ENCODE measurements around the gene CHTOP. TPM values are rescaled to one million over a fixed set of nuclear protein-coding genes. Genes with fewer than 3 reads are reported as not detected.
"Not testable (repeated sequence)": the region's sequence is repeated elsewhere in the genome, so short reads cannot be mapped to it uniquely, and the experiment has no call there.

Gene CHTOP
- total RNA-seq, 2 experiments from 2014 or later: 84.7 to 87.1 TPM

GRCh38 chr1:153628638-153629342, 5.1 kb upstream of the CHTOP start:
- Mint-ChIP-seq H3K27me3 (no peaks in the 10 kb centered on the region), H3K4me3 (no peak overlapping the region), H3K4me1 (peaks cover 23% of the 10 kb centered on the region), H3K27ac (no peak overlapping the region), H3K36me3 (ENCODE audit: low read depth) (peaks cover 3% of the 10 kb centered on the region), H3K9me3 (no peaks in the 10 kb centered on the region)
- ChIA-PET CTCF (interaction anchor here (1.1 to 3.3 kb wide), 3 partner anchors 9 to 117 kb away, joined by 4 to 21 read pairs (median 5); no protein-coding TSS in a partner anchor), POLR2A (interaction anchor here (0.7 kb wide), 1 partner anchor 21 kb away, joined by 3 read pairs; no protein-coding TSS in a partner anchor)
- no peak for DNase-seq

- Mint-ChIP-seq H3K4me1 (peaks cover 24% of the 10 kb centered on the region), H3K36me3 (ENCODE audit: low read depth) (peaks cover 7% of the 10 kb centered on the region), H3K27ac (no peak overlapping the region), H3K4me3 (no peak overlapping the region), H3K27me3 (no peaks in the 10 kb centered on the region), H3K9me3 (no peaks in the 10 kb centered on the region)
- POLR2A ChIA-PET: interaction anchor here (0.7 kb wide), 1 partner anchor 20 kb away, joined by 3 read pairs; no protein-coding TSS in a partner anchor
- DNase-seq: no peak
- CTCF ChIA-PET: interaction anchor here (1.1 kb wide), 1 partner anchor 118 kb away, joined by 4 read pairs; no protein-coding TSS in a partner anchor
Measured at GRCh38 chr1:153629343-153629665, 4.6 kb upstream of the CHTOP start.

GRCh38 chr1:153629971-153630370, 3.9 kb upstream of the CHTOP start:
- Mint-ChIP-seq H3K9me3 (no peaks in the 10 kb centered on the region), H3K4me3 (no peak overlapping the region), H3K27me3 (no peaks in the 10 kb centered on the region), H3K4me1 (peaks cover 27% of the 10 kb centered on the region), H3K36me3 (ENCODE audit: low read depth) (peaks cover 11% of the 10 kb centered on the region), H3K27ac (no peak overlapping the region)
- ChIA-PET CTCF (interaction anchor here (1.4 kb wide), 1 partner anchor 119 kb away, joined by 7 read pairs; no protein-coding TSS in a partner anchor), POLR2A (interaction anchor here (2.0 kb wide), 1 partner anchor 30 kb away, joined by 4 read pairs; no protein-coding TSS in a partner anchor)
- DNase-seq: no peak

GRCh38 chr1:153630384-153630783, 3.5 kb upstream of the CHTOP start:
- Mint-ChIP-seq H3K27ac (no peak overlapping the region), H3K36me3 (ENCODE audit: low read depth) (peaks cover 14% of the 10 kb centered on the region), H3K27me3 (no peaks in the 10 kb centered on the region), H3K9me3 (no peaks in the 10 kb centered on the region), H3K4me1 (peaks cover 28% of the 10 kb centered on the region), H3K4me3 (no peak overlapping the region)
- ChIA-PET POLR2A (interaction anchor here (2.0 kb wide), 1 partner anchor 29 kb away, joined by 4 read pairs; no protein-coding TSS in a partner anchor), CTCF (interaction anchor here (1.4 to 1.6 kb wide), 2 partner anchors 12 to 119 kb away, joined by 6 to 7 read pairs; no protein-coding TSS in a partner anchor)
- no peak for DNase-seq

- no peak overlapping the region for H3K27ac Mint-ChIP-seq
- H3K9me3 Mint-ChIP-seq: no peaks in the 10 kb centered on the region
- ChIA-PET POLR2A (interaction anchor here (0.9 to 2.0 kb wide), 2 partner anchors 28 to 40 kb away, joined by 3 to 4 read pairs; no protein-coding TSS in a partner anchor), CTCF (interaction anchor here (0.9 to 1.6 kb wide), 3 partner anchors 11 to 120 kb away, joined by 3 to 7 read pairs (median 6); no protein-coding TSS in a partner anchor)
- no peak overlapping the region for H3K4me3 Mint-ChIP-seq
- no peaks in the 10 kb centered on the region for H3K27me3 Mint-ChIP-seq
- peaks cover 22% of the 10 kb centered on the region for H3K36me3 Mint-ChIP-seq (ENCODE audit: low read depth)
- H3K4me1 Mint-ChIP-seq: peaks cover 35% of the 10 kb centered on the region
- no peak for DNase-seq
Measured at GRCh38 chr1:153631047-153632022, 2.5 kb upstream of the CHTOP start.

- Mint-ChIP-seq H3K27ac (peak overlapping the region; percentile 100), H3K36me3 (ENCODE audit: low read depth) (peaks cover 38% of the 10 kb centered on the region), H3K9me3 (no peaks in the 10 kb centered on the region), H3K4me3 (peak overlapping the region; percentile 97), H3K4me1 (peaks cover 48% of the 10 kb centered on the region), H3K27me3 (no peaks in the 10 kb centered on the region)
- POLR2A ChIA-PET: interaction anchor here (0.5 to 3.1 kb wide), 37 partner anchors 11 to 586 kb away, joined by 3 to 99 read pairs (median 7); partner anchors contain the start of genes GATAD2B, ILF2, INTS3 and JTB
- no peak for DNase-seq
- CTCF ChIA-PET: interaction anchor here (1.1 to 3.6 kb wide), 15 partner anchors 10 to 122 kb away, joined by 3 to 27 read pairs (median 7); partner anchors contain the start of genes S100A4, S100A5, S100A6 and SNAPIN
Measured at GRCh38 chr1:153633161-153633753, 609 bp upstream of the CHTOP start.

GRCh38 chr1:153635872-153636271, 2.0 kb downstream of the CHTOP start:
- peaks cover 48% of the 10 kb centered on the region for H3K4me1 Mint-ChIP-seq
- DNase-seq: no peak
- no peaks in the 10 kb centered on the region for H3K9me3 Mint-ChIP-seq
- H3K27ac Mint-ChIP-seq: peak overlapping the region; percentile 67
- CTCF ChIA-PET: interaction anchor here (1.6 to 3.6 kb wide), 6 partner anchors 36 to 125 kb away, joined by 5 to 27 read pairs (median 12); no protein-coding TSS in a partner anchor
- H3K4me3 Mint-ChIP-seq: peak overlapping the region; percentile 97
- POLR2A ChIA-PET: interaction anchor here (1.9 to 3.1 kb wide), 8 partner anchors 9 to 287 kb away, joined by 6 to 99 read pairs (median 30); partner anchors contain the start of genes GATAD2B, S100A4, S100A6 and SNAPIN
- H3K27me3 Mint-ChIP-seq: no peaks in the 10 kb centered on the region
- H3K36me3 Mint-ChIP-seq (ENCODE audit: low read depth): peaks cover 58% of the 10 kb centered on the region

- H3K4me3 Mint-ChIP-seq: no peak overlapping the region
- no peak for DNase-seq
- peaks cover 52% of the 10 kb centered on the region for H3K4me1 Mint-ChIP-seq
- no peaks in the 10 kb centered on the region for H3K27me3 Mint-ChIP-seq
- H3K36me3 Mint-ChIP-seq (ENCODE audit: low read depth): peaks cover 62% of the 10 kb centered on the region
- ChIA-PET POLR2A (interaction anchor here (3.1 kb wide), 1 partner anchor 32 kb away, joined by 29 read pairs; no protein-coding TSS in a partner anchor), CTCF (no interaction called here)
- no peaks in the 10 kb centered on the region for H3K9me3 Mint-ChIP-seq
- H3K27ac Mint-ChIP-seq: no peak overlapping the region
Measured at GRCh38 chr1:153636312-153636711, 2.4 kb downstream of the CHTOP start.

- Mint-ChIP-seq H3K36me3 (ENCODE audit: low read depth) (peaks cover 81% of the 10 kb centered on the region), H3K4me3 (no peak overlapping the region), H3K27me3 (no peaks in the 10 kb centered on the region), H3K4me1 (peaks cover 45% of the 10 kb centered on the region), H3K27ac (no peak overlapping the region), H3K9me3 (no peaks in the 10 kb centered on the region)
- ChIA-PET POLR2A (interaction anchor here (0.9 to 1.9 kb wide), 5 partner anchors 9 to 106 kb away, joined by 3 to 16 read pairs (median 4); partner anchors contain the start of gene ILF2), CTCF (interaction anchor here (1.1 kb wide), 1 partner anchor 10 kb away, joined by 5 read pairs; the partner anchor contains the start of genes S100A1 and S100A13)
- DNase-seq: no peak
Measured at GRCh38 chr1:153638261-153638660, 4.4 kb downstream of the CHTOP start.

- peaks cover 84% of the 10 kb centered on the region for H3K36me3 Mint-ChIP-seq (ENCODE audit: low read depth)
- no peaks in the 10 kb centered on the region for H3K27me3 Mint-ChIP-seq
- ChIA-PET POLR2A (interaction anchor here (0.8 to 2.5 kb wide), 6 partner anchors 10 to 338 kb away, joined by 3 to 16 read pairs (median 4); partner anchors contain the start of genes JTB, SLC27A3 and SNAPIN), CTCF (no interaction called here)
- H3K9me3 Mint-ChIP-seq: no peaks in the 10 kb centered on the region
- peaks cover 44% of the 10 kb centered on the region for H3K4me1 Mint-ChIP-seq
- no peak overlapping the region for H3K4me3 Mint-ChIP-seq
- DNase-seq: no peak
- no peak overlapping the region for H3K27ac Mint-ChIP-seq
Measured at GRCh38 chr1:153639280-153639679, 5.4 kb downstream of the CHTOP start.

- peaks cover 87% of the 10 kb centered on the region for H3K36me3 Mint-ChIP-seq (ENCODE audit: low read depth)
- H3K4me1 Mint-ChIP-seq: peaks cover 39% of the 10 kb centered on the region
- POLR2A ChIA-PET: interaction anchor here (0.7 to 2.5 kb wide), 7 partner anchors 9 to 135 kb away, joined by 3 to 16 read pairs (median 3); partner anchors contain the start of genes SLC27A3 and SNAPIN
- H3K9me3 Mint-ChIP-seq, CTCF ChIA-PET, H3K27ac Mint-ChIP-seq, H3K4me3 Mint-ChIP-seq, DNase-seq, H3K27me3 Mint-ChIP-seq: not testable (repeated sequence)
Measured at GRCh38 chr1:153640213-153640612, 6.3 kb downstream of the CHTOP start.

- H3K4me1 Mint-ChIP-seq: peaks cover 42% of the 10 kb centered on the region
- ChIA-PET CTCF (no interaction called here), POLR2A (interaction anchor here (0.8 to 2.5 kb wide), 4 partner anchors 8 to 107 kb away, joined by 3 to 16 read pairs (median 6); no protein-coding TSS in a partner anchor)
- H3K36me3 Mint-ChIP-seq (ENCODE audit: low read depth): peaks cover 88% of the 10 kb centered on the region
- H3K4me3 Mint-ChIP-seq: no peak overlapping the region
- DNase-seq: no peak
- no peak overlapping the region for H3K27ac Mint-ChIP-seq
- H3K27me3 Mint-ChIP-seq: no peaks in the 10 kb centered on the region
- no peaks in the 10 kb centered on the region for H3K9me3 Mint-ChIP-seq
Measured at GRCh38 chr1:153640861-153641260, 7.0 kb downstream of the CHTOP start.

All from activated CD4-positive, alpha-beta memory T cell treated with anti-CD3 and anti-CD28 coated beads, Interleukin-2, amount 10 ng/mL, durations not matched to agents 7 days and 5 days (primary cell).